GM12878 (cell line): Measurements from ENCODE around the gene TMC7. TPM values are rescaled to one million over a fixed set of nuclear protein-coding genes. Genes with fewer than 3 reads are reported as not detected.

Experiments used
- ATAC-seq: fragments of 200-7000 bp; cut with Tn5 transposase; 3 replicates; pipeline ENCODE4 v1.9.1; 2020; ENCODE audit warnings: mild to moderate bottlenecking, moderate library complexity
- BruUV-seq: library from RNA; stranded (reverse); fragments of 400-500 nt; replicated peaks from 2 replicates; lab custom pipeline; 2021; lab: Mats Ljungman, UMichigan
- CTCF ChIA-PET: fragments of 300-600 bp; sonication (Branson Sonifier 250); formaldehyde crosslinking; extraction: SDS; loops from one replicate; lab custom pipeline; 2021; ENCODE audit warnings: inconsistent platforms; lab: Yijun Ruan, JAX
- POLR2A ChIA-PET: fragments of 350-600 bp; formaldehyde crosslinking; extraction: SDS; loops from one replicate; lab custom pipeline; 2021; ENCODE audit warnings: inconsistent platforms; lab: Charles Lee
- RAD21 ChIA-PET: fragments of 300-600 bp; sonication (Branson Sonifier 250); formaldehyde crosslinking; loops from one replicate; lab custom pipeline; 2023; ENCODE audit warnings: antibody characterized with exemption; ENCODE audit not compliant: unreplicated experiment; lab: Charles Lee
- SMC1A ChIA-PET: fragments of 300-600 bp; sonication (Branson Sonifier 250); formaldehyde crosslinking; loops from one replicate; lab custom pipeline; 2023; ENCODE audit not compliant: unreplicated experiment, uncharacterized antibody; lab: Charles Lee
- DNase-seq: peaks from one replicate; pipeline ENCODE4 v3.0.0-alpha.2; 2011; ENCODE audit warnings: low read depth, low spot score
- FAIRE-seq: peaks from 3 replicates; lab custom pipeline; 2011; peaks lifted over from hg19 to GRCh38; lab: Jason Lieb, UNC
- H2AFZ ChIP-seq: 2 replicates; pipeline ENCODE4 v1.6.0; 2011; ENCODE audit warnings: low read depth, low read length, control low read depth; ENCODE audit not compliant: control insufficient read depth
- H3K27ac ChIP-seq: 2 replicates; pipeline ENCODE4 v1.5.1; 2011; ENCODE audit warnings: control low read depth; ENCODE audit not compliant: control insufficient read depth, insufficient read depth
- H3K27me3 ChIP-seq, 2 experiments: replicated peaks in 1 of 2; 2 replicates each; pipeline versions ENCODE4 v1.6.0 to v1.6.1; 2011; ENCODE audit warnings: low read length in 1 of 2; ENCODE audit not compliant: control insufficient read depth in 2 of 2, insufficient read depth in 2 of 2
- H3K36me3 ChIP-seq, 2 experiments: 2 replicates each; pipeline ENCODE4 v1.5.1; 2011; ENCODE audit warnings: low read length in 1 of 2; ENCODE audit not compliant: control insufficient read depth in 2 of 2, insufficient read depth in 2 of 2
- H3K4me1 ChIP-seq: 2 replicates; pipeline ENCODE4 v1.6.1; 2011; ENCODE audit warnings: mild to moderate bottlenecking, low read length, moderate library complexity, mixed read lengths; ENCODE audit not compliant: control insufficient read depth, insufficient read depth
- H3K4me2 ChIP-seq: 2 replicates; pipeline ENCODE4 v1.6.0; 2011; ENCODE audit warnings: control low read depth; ENCODE audit not compliant: control insufficient read depth, insufficient read depth
- H3K4me3 ChIP-seq: fragments of 200-600 bp; sonication (generic); 2 replicates; pipeline ENCODE4 v1.5.1; 2016
- H3K79me2 ChIP-seq: 2 replicates; pipeline ENCODE4 v1.6.0; 2011; ENCODE audit warnings: low read length; ENCODE audit not compliant: control insufficient read depth, insufficient read depth
- H3K9ac ChIP-seq: 2 replicates; pipeline ENCODE4 v1.8.0; 2011; ENCODE audit warnings: low read length, control low read depth, mixed read lengths; ENCODE audit not compliant: control insufficient read depth, insufficient read depth
- H3K9me3 ChIP-seq: replicated peaks from 3 replicates; pipeline ENCODE4 v1.5.1; 2011; ENCODE audit warnings: mild to moderate bottlenecking, low read length; ENCODE audit not compliant: control insufficient read depth, insufficient read depth
- H4K20me1 ChIP-seq: 2 replicates; pipeline ENCODE4 v1.6.0; 2011; ENCODE audit not compliant: control insufficient read depth, insufficient read depth
- ATF7 ChIP-seq: fragments of 450-650 bp; IDR thresholded peaks from 2 replicates; pipeline ENCODE4 v1.6.1; 2016; ENCODE audit warnings: low read depth, mild to moderate bottlenecking
- CBFB ChIP-seq: IDR thresholded peaks from 2 replicates; pipeline ENCODE4 v1.6.1; 2016; ENCODE audit warnings: antibody characterized with exemption, low read depth
- CBX3 ChIP-seq: fragments of 200-600 bp; sonication (generic); IDR thresholded peaks from 2 replicates; pipeline ENCODE4 v1.6.1; 2016; ENCODE audit warnings: low read depth, borderline replicate concordance
- CBX5 ChIP-seq: sonication (generic); IDR thresholded peaks from 2 replicates; pipeline ENCODE4 v1.6.1; 2016; ENCODE audit warnings: low read depth, moderate library complexity, mild to moderate bottlenecking, inconsistent platforms
- CHD1 ChIP-seq: IDR thresholded peaks from 2 replicates; pipeline ENCODE4 v1.6.1; 2012; ENCODE audit warnings: low read depth, low read length, improper control_type of control experiment
- FOXK2 ChIP-seq: fragments of 450-650 bp; IDR thresholded peaks from 2 replicates; pipeline ENCODE4 v1.6.1; 2017; ENCODE audit warnings: mild to moderate bottlenecking, moderate library complexity
- KAT2A ChIP-seq: conservative IDR thresholded peaks from 2 replicates; pipeline ENCODE4 v1.6.1; 2011; ENCODE audit warnings: low read depth, low read length; ENCODE audit not compliant: control insufficient read depth
- MEF2A ChIP-seq: IDR thresholded peaks from 2 replicates; pipeline ENCODE4 v1.6.1; 2011; ENCODE audit warnings: low read depth, mild to moderate bottlenecking, low read length, moderate library complexity; ENCODE audit not compliant: insufficient read depth
- NFYB ChIP-seq: IDR thresholded peaks from 2 replicates; pipeline ENCODE4 v1.6.1; 2011; ENCODE audit warnings: low read depth, mild to moderate bottlenecking, low read length, improper control_type of control experiment, moderate library complexity; ENCODE audit not compliant: insufficient read depth
- POU2F2 ChIP-seq: IDR thresholded peaks from 3 replicates; pipeline ENCODE4 v1.6.1; 2011; ENCODE audit warnings: low read depth, mild to moderate bottlenecking, low read length, borderline replicate concordance
- RELA ChIP-seq: fragments of 450-650 bp; IDR thresholded peaks from 2 replicates; pipeline ENCODE4 v1.8.0; 2014; ENCODE audit warnings: borderline replicate concordance; ENCODE audit not compliant: partially characterized antibody
- TAF1 ChIP-seq: IDR thresholded peaks from 2 replicates; pipeline ENCODE4 v1.6.1; 2011; ENCODE audit warnings: mild to moderate bottlenecking, low read depth, low read length, borderline replicate concordance
- USF2 ChIP-seq: IDR thresholded peaks from 2 replicates; pipeline ENCODE4 v1.6.1; 2011; ENCODE audit warnings: low read depth, low read length, improper control_type of control experiment, borderline replicate concordance
- ZBED1 ChIP-seq: IDR thresholded peaks from 2 replicates; pipeline ENCODE4 v1.6.1; 2016; ENCODE audit warnings: borderline replicate concordance
- WGBS: methylation state at CpG from one replicate; pipeline ENCODE4 v1.1.6; 2016; ENCODE audit warnings: low lambda C conversion rate; ENCODE audit not compliant: insufficient replicate concordance, insufficient coverage; ENCODE audit errors: missing lambda C conversion rate; 5-methylcytosine and 5-hydroxymethylcytosine counted together
- in situ Hi-C: fragments of 300-500 bp; cut with MboI; formaldehyde crosslinking; loops from 9 replicates; pipeline ENCODE4 v1.14.3; 2018; ENCODE audit warnings: mixed read lengths
- intact Hi-C: fragments of 100-400 bp; cut with micrococcal nuclease; formaldehyde crosslinking; loops from one replicate; pipeline ENCODE4 v1.14.2; 2022; ENCODE audit not compliant: unreplicated experiment
- polyA plus RNA-seq, 11 experiments: library from polyadenylated mRNA; depleted of rRNA in 4 of 11; unstranded in 6 of 11; stranded (reverse) in 5 of 11; fragments of >200 nt; fragmentation: Nextera tagmentation in 4 of 11; fragmentation: Illumina TruSeq in 1 of 11; extraction: Ambion mirVana in 4 of 11; extraction: Trizol in 1 of 11; gene quantifications; 1 replicate in 1 of 11; 2 replicates in 10 of 11; pipeline versions ENCODE4 v1.2.1 to v1.2.3, GENCODE V29; 2011 to 2016; ENCODE audit warnings: inconsistent platforms in 2 of 11, missing spikeins in 2 of 11, low read depth in 1 of 11
- total RNA-seq, 4 experiments: library from RNA; depleted of rRNA in 3 of 4; stranded (reverse); fragments of >200 nt in 3 of 4; fragmentation: Illumina TruSeq in 1 of 4; extraction: Trizol in 1 of 4; gene quantifications; 2 replicates each; pipeline versions ENCODE4 v1.2.1 to v1.2.3, GENCODE V29; 2013 to 2021
- TF ChIP-seq, protein P1 (sequence below): IDR thresholded peaks from 2 replicates; pipeline ENCODE4 v1.6.1; 2012; ENCODE audit warnings: low read length, inconsistent platforms

The TMC7 gene
- total and polyA plus RNA-seq, 10 of the 15 experiments (the other 5 are each of a cell fraction or from before 2014, with no cell fraction given) = 0.15 TPM; not detected in 9

DNA sequence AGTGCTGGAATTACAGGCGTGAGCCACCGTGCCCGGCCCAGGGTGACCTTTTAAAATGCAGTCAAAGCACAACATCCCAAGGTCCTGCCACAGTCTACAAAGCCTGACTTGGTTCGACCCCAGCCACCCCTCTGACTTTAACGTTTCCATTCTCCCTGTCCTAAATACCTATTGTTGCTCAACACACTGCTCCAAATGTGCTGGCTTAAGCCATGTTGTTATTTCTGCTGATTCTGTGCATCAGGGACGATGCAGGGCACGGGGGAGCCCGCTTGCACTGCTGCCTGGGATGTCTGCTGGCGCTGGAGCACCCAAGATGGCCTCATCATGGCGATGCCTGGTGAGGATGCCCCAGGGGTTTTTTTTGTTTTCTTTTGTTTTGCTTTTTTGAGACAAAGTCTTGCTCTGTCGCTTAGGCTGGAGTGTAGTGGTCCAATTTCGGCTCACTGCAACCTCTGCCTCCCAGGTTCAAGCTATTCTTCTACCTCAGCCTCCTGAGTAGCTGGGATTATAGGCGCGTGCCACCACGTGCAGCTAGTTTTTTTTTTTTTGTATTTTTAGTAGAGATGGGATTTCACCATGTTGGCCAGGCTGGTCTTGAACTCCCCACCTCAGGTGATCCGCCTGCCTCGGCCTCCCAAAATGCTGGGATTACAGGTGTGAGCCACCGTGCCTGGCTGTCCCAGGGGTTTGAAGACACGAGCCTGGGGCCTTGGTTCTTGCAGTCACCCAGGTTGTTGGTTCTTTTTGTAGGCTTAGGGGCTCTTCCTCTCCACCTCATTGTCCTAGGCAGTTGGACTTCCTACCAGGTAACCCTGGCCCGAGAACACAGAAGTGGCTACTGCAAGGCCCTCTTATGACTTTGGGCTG is 22.9 kb downstream of the TMC7 start:
- H3K9me3 ChIP-seq = no peaks in the 10 kb centered on the region
- no peak overlapping the region for H2AFZ ChIP-seq
- TF ChIP-seq RELA = no peak
- TF ChIP-seq NFYB = no peak
- no peak for TF ChIP-seq POU2F2
- TF ChIP-seq ATF7 = no peak
- TF ChIP-seq KAT2A = no peak
- TF ChIP-seq CBFB = no peak
- TF ChIP-seq FOXK2 = no peak
- TF ChIP-seq CBX3 = no peak
- no peak for TF ChIP-seq ZBED1
- no peak for TF ChIP-seq MEF2A
- TF ChIP-seq USF2 = no peak
- TF ChIP-seq CBX5 = no peak
- TF ChIP-seq TAF1 = no peak
- no peak for TF ChIP-seq CHD1
- TF ChIP-seq, protein P1, sequence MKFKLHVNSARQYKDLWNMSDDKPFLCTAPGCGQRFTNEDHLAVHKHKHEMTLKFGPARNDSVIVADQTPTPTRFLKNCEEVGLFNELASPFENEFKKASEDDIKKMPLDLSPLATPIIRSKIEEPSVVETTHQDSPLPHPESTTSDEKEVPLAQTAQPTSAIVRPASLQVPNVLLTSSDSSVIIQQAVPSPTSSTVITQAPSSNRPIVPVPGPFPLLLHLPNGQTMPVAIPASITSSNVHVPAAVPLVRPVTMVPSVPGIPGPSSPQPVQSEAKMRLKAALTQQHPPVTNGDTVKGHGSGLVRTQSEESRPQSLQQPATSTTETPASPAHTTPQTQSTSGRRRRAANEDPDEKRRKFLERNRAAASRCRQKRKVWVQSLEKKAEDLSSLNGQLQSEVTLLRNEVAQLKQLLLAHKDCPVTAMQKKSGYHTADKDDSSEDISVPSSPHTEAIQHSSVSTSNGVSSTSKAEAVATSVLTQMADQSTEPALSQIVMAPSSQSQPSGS = no peak
- no TSS peak for BruUV-seq
- H3K4me2 ChIP-seq = no peak overlapping the region
- 38% methylated on average over 20 of the region's 20 CpGs for WGBS
- in situ Hi-C loops = no loop called here
- CTCF ChIA-PET = no interaction called here
- no peak for DNase-seq
- no peaks in the 10 kb centered on the region for H4K20me1 ChIP-seq
- no peak for ATAC-seq
- SMC1A ChIA-PET = no interaction called here
- H3K79me2 ChIP-seq = no peaks in the 10 kb centered on the region
- RAD21 ChIA-PET = no interaction called here
- H3K27ac ChIP-seq = no peak overlapping the region
- no peaks in the 10 kb centered on the region for H3K36me3 ChIP-seq
- no peak overlapping the region for H3K4me3 ChIP-seq
- H3K9ac ChIP-seq = no peak overlapping the region
- POLR2A ChIA-PET = no interaction called here
- no peak for FAIRE-seq
- no peaks in the 10 kb centered on the region for H3K4me1 ChIP-seq
- no peaks in the 10 kb centered on the region; a peak in 1 of 4 replicates for H3K27me3 ChIP-seq
- intact Hi-C loops = no loop called here
